BE2C (cell line): ENCODE measurements around the gene ACSS1.

Source experiments
- DNase-seq: peaks from one replicate; pipeline ENCODE4 v3.0.0-alpha.2; 2020
- H3K27me3 ChIP-seq: fragments of 250-450 bp; sonication (Bioruptor Pico); 2 replicates; pipeline ENCODE4 v1.5.1; 2020; ENCODE audit warnings: mild to moderate bottlenecking
- H3K36me3 ChIP-seq: fragments of 250-450 bp; sonication (Bioruptor Pico); 2 replicates; pipeline ENCODE4 v1.5.1; 2020; ENCODE audit warnings: mild to moderate bottlenecking
- H3K4me1 ChIP-seq: fragments of 250-450 bp; sonication (Bioruptor Pico); 2 replicates; pipeline ENCODE4 v1.5.1; 2020
- H3K4me3 ChIP-seq: 2 replicates; pipeline ENCODE4 v1.5.1; 2011; ENCODE audit warnings: low read depth, low read length
- H3K9me3 ChIP-seq: fragments of 250-450 bp; sonication (Bioruptor Pico); 2 replicates; pipeline ENCODE4 v1.5.1; 2020
- CTCF ChIP-seq: IDR thresholded peaks from 2 replicates; pipeline ENCODE4 v1.5.1; 2012; ENCODE audit warnings: mild to moderate bottlenecking, low read depth, low read length

ACSS1 gene

DNA sequence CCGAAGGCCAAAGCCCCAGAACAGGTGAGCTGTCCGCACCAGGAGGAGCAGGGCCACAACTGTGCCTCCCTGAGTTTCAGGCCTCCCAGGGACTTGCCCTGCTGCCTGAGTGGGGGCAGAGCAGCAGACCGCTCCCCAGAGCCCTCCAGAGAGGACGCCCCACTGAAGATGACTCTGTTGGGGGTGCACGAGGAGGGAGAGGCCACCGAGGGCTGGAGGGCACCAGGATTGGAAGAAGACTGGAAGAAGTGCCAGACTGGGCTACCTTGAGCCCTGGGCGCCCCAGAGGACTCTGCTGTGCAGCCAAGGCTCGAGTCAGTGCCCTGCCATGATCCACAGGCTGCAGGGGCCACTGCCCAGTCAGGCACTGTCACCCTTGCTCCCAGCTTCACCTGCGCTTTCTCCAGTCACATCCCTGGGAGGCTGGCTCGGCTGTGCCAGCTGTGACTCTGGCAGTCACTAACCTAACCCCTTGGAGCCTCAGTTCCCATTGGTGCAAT lies 97.6 kb downstream of the ACSS1 start:
- DNase-seq: no peak
- TF ChIP-seq CTCF: no peak
- H3K27me3 ChIP-seq: no peaks in the 10 kb centered on the region
- H3K4me3 ChIP-seq: no peak overlapping the region
- no peaks in the 10 kb centered on the region for H3K4me1 ChIP-seq
- H3K36me3 ChIP-seq: peaks cover 23% of the 10 kb centered on the region
- no peaks in the 10 kb centered on the region for H3K9me3 ChIP-seq

DNA sequence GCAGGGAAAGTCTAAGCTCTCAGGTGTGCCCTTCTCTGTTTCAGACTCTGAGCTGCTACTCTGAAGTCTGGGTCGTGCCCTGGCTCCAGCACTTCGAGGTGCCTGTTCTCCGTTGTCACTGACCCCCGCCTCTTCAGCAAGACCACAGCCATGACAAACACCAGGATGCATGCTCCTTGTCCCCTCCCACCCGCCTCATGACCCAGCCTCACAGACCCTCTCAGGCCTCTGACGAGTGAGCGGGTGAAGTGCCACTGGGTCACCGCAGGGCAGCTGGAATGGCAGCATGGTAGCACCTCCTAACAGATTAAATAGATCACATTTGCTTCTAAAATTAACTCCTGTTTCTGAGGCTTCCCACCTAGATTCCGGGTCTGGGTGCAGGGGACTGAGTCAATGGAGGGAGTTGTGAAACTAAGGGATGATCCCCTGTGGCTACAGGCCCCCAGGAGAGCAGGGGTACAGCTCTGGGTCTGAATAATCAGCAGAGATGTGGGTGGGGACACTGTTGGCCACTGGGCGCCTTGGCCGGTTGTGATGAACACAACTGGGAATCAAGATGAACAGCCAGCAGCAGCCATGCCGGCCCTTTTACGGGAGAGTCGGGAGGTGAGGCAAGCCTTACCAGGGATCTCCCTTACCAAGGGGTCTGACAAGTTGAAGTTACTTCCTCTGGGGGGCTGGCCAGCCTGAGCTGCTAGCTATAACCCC lies 98.2 kb downstream of the ACSS1 start:
- no peak overlapping the region for H3K4me3 ChIP-seq
- TF ChIP-seq CTCF: no peak
- DNase-seq: no peak
- H3K36me3 ChIP-seq: peaks cover 18% of the 10 kb centered on the region
- H3K27me3 ChIP-seq: no peaks in the 10 kb centered on the region
- H3K4me1 ChIP-seq: no peaks in the 10 kb centered on the region
- H3K9me3 ChIP-seq: no peaks in the 10 kb centered on the region

DNA sequence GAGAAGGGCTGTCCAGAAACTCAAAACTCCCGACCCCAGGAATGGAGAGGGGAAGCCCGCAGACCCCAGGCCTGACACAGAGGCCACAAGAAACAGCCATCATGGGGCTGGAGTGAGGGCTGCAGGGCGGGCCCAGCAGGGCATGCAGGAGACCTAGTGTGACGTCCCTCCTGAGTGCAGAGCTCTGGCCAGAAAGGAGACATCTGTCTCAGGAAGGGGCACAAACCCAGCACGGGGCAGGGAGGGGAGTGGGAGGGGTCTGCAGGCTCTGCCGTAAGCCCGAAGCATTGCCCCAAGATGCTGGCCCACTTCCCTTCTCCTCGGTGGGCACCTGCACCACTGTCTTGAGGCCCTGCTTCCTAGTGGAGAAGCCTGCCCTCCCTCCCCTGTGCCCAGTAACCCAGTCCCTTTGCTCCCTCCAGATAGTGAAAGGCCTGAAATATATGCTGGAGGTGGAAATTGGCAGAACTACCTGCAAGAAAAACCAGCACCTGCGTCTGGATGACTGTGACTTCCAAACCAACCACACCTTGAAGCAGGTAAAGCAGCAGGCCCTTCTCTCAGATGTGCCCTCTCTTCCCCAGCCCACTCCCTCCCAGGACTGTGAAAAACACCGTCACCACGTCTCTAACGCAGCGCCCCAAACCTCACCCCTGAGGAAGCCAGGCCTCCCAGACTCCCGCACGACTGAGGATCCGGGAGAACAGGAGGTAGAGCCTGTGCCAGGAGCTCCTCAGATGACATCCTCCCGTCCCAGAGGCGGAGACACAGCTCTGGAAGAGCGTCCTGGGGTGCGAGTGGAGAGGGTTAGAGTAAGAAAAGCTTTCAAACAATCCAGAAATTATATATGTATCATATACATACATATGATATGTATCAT lies 99.2 kb downstream of the ACSS1 start:
- DNase-seq: no peak
- Histone ChIP-seq H3K4me1 (no peaks in the 10 kb centered on the region), H3K27me3 (no peaks in the 10 kb centered on the region), H3K36me3 (peaks cover 12% of the 10 kb centered on the region), H3K4me3 (no peak overlapping the region), H3K9me3 (no peaks in the 10 kb centered on the region)
- no peak for TF ChIP-seq CTCF

DNA sequence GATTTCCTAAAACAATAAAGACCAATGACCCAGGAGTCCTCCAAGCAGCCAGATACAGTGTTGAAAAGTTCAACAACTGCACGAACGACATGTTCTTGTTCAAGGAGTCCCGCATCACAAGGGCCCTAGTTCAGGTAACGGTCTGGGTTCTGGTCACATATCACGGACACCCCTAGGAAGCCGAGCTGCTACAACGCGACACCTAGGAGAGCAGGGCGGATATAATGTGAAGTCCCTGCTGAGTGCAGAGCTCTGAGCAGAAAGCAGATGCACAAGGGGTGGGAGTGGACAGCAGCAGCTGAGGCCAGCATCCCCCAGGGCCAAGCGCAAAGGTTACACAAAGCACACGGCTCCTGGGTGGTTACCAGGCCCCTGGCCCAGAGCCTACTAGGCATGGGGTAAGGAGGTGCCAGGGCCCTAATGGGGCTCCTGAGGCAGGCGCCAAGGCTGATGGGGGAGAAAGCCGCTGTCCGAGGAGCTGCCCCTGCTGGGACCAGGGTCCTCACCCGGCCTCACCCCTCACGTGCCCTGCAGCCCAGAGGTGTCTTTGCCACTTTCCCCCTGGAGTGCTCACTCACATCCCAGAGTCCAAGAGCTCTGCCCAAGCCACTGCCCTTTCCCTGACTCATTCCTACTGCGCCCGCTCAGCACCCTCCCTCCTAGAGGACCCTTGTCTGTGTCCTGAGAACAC lies 100.5 kb downstream of the ACSS1 start:
- no peak for TF ChIP-seq CTCF
- H3K27me3 ChIP-seq: no peaks in the 10 kb centered on the region
- H3K4me1 ChIP-seq: no peaks in the 10 kb centered on the region
- no peak overlapping the region for H3K4me3 ChIP-seq
- no peaks in the 10 kb centered on the region for H3K9me3 ChIP-seq
- no peak for DNase-seq
- H3K36me3 ChIP-seq: peaks cover 8% of the 10 kb centered on the region
